HG02981 (cell line): ENCODE results near the gene CETN1.

ENCODE experiments used
- ATAC-seq: cut with Tn5 transposase; IDR thresholded peaks from one replicate; pipeline ENCODE4 v1.9.1; 2021; ENCODE audit warnings: mild to moderate bottlenecking, moderate library complexity; ENCODE audit not compliant: unreplicated experiment

Gene CETN1

DNA sequence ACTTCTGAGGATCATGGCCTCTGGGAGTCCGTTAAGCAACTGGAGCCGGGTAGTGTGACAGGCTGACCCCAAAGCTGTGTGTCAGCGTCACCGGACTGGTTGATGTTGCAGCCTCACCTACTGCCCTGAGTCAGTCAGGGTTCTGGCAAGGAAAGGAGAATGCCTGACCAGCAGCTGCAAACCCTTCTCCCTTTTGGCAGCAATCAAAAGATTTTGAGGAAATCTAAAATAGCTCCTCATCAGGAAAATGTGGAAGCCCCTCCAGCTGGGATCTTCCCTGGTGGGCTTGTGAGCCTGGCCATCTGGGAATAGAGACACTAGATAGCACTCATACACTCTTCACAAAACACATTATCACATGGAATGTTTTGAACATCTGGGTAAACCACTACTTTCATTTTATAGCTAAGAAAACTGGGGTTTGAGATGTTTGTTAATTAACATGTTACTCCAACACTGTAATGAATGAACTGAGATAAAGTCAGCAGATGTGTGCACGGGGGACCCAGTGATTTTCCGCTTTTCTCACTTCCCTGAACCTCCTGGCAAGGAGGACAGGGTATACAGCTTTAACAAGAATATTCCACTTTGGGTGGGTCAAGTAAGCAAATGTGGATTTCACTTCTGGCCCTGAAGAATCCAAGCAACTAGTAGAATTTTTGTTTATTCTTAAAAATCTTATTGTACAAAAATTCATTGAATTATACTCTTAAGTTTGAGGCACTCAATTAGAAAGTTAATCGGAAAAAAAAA lies 41.3 kb downstream of the CETN1 start:
- no peak for ATAC-seq

DNA sequence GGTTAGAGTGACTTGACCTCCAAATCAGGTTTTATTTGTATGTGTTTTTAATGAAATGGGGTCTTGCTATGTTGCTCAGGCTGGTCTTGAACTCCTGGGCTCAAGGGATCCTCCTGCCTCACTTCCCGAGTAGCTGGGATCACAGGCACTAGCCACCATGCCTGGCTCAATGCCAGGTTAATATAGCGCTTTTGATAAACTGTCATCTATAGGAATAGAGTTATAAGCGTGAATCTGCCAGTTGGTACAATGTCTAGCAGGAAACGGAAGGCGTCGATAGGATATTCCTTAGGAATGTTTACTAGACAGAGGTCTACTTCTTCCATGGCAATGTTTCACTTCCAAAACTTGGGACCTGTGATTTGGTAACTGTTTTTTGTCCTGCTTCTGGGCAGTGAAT lies 42.1 kb downstream of the CETN1 start:
- ATAC-seq, result no peak

DNA sequence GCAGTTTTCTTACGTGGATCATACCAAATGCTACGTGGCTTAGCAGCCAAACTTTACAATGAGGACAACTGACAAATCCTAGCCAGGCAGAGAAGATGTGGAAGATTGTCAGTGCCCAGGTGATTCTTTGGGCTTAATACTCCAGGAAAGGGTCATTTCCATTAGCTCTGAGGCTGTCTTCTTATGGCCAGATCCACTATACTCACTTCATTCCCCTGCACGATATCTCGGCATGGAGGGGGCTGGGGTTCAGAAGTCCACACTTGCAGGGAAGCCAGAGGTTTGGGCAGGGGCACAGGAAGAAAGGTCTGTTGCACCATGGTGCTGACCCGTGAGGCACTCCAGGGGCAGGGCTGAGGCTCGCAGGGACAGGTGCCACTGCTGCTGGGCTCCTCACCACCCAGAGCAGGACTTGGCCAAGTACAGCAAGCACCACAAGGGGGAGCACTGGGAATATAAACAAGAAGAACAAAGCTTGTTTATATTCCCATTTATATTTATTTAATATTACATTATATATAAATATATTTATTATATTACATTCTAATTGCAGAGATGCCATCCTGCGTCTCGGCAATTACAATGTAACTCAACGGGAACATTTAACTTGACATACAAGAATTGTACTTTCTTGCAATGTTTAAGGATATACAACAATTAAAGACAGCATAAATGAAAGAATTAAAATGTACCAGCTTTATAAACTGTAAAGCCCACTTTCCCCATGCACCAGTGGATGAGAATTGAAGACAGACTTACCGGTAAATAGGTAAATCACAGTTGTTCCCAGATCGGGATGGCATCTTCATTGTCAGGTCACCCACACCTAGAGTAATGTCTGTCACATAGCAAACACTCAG lies 43.8 kb downstream of the CETN1 start:
- ATAC-seq, result peak; percentile 70

DNA sequence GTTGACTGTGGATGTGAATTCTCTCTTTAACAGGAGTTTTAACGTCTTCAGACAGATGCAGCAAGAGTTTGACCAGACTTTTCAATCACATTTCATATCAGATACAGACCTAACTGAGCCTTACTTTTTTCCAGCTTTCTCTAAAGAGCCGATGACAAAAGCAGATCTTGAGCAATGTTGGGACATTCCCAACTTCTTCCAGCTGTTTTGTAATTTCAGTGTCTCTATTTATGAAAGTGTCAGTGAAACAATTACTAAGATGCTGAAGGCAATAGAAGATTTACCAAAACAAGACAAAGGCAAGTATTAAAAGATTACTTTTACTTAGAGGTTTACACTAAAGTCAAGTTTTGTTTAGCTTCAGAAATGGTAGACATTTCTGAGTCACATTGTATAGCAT lies 47.1 kb downstream of the CETN1 start:
- ATAC-seq, result no peak

DNA sequence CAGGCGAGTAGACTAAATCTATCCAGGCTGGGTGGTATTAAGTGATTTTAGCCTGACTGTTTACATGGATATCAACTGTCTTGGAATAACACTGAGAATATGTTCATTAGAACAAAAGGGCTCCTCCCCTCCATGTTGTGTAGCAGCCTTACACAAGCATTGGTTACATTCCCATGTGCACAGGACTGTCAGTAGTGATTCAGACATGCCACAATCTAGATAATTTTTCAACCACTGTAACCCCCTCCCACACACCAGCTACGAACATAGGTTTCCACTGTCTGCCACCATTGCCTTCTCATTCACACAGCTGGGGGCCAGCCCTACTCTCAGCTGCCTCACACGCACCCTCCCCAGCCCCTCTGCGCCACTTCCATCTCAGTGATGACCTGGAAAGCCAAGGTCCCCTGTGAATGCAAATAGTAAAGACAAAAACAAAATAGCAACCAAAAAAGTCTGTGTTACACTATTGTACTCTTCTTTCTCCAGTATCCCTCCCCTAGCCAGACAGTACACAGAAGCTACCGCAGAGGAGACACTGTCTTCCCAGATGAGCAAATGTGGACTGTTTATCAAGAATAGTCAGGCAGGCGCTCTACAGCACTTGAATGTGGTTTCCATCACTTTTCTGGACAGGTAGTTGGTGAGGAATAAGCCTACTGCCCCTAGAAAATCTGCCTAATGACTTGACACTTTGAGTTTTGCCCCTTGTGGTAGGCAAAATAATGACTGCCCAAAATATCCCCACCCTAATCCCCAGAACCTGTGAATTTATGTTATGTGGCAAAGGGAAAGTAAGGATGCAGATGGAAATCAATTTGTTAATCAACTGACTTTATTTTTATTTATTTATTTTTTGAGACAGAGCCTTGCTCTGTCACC lies 49.3 kb downstream of the CETN1 start:
- ATAC-seq, result no peak

DNA sequence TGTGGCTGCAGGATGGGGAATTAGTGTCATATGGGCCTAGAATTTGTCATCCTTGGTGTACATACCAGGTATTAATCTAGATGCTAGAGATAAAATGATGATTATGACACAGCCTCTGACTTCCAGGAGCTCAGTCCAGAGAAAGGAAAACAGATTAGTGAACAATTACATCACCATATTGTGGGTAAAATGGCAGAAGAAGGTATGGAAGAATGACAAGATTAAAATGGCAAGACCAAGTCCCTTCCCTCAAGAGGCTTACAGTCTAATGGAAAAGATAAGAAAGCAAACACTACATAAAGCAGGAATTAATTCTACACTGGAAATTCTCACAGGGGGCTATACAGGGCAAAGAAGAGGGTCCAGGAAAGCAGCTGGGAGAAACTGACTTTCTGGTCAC lies 51.4 kb downstream of the CETN1 start:
- no peak for ATAC-seq
